Posterior cingulate gyrus (tissue), 11 donors: ENCODE results near the gene PKN2.
"Not testable (repeated sequence)": the region's sequence is repeated elsewhere in the genome, so short reads cannot be mapped to it uniquely, and the experiment has no call there.

Experiments used
- DNase-seq, 10 donors: peaks; one replicate each; pipeline versions ENCODE4 v3.0.0 to v3.0.0-alpha.2; 2020 to 2021; ENCODE audit warnings: mixed read lengths in 3 of 10
- intact Hi-C: fragments of 100-400 bp; cut with DNase I; formaldehyde crosslinking; loops from one replicate; pipeline ENCODE4 v1.15.1; 2023

The PKN2 gene

DNA sequence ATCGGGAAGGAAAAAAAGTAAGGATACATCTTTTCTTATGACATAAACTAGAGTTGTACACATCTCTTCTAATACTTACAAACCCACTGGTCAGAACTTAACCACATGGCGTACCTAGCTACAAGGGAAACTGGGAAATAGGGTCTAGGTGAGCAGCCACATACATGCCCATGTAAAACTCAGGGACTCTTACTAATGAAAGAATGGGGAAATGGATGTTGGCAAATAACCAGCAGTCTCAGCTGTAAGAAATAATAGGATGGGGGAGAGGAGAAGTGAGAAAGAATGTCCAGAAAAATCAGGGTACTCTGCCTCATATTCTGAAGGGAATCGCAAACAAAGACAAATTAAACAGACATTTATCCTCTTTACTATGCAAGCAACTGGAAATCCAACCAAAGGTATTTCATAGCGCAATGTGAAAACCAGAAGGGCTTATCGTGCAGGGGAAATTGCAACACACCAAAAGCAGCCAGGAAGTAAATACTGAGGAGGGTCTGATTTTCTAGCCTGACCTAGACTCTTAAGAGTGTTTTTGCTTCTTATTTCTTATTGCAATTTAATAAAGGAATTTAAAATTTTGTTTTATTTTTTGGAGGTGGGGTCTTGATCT is 189.8 kb downstream of the PKN2 start:
- no peak for DNase-seq
- intact Hi-C loops = no loop called here

DNA sequence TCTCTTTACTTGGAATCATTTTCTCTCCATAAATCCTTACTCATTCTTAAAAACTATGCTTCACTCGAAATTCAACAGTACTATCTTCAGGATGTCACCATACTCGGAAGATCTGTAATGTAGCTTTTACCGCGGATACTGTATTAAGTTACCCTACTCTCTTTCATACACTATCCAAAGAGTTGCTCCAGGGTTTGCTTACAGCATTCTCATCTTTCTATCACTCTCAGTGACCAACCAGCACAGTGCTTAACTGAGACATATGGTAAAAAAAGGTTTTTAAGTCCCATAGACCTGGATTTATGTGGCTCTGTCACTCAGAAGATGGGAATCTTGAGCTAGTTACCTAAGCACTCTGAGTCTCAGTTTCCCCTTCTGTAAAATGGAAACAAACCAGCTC is 191.5 kb downstream of the PKN2 start:
- DNase-seq = no peak
- intact Hi-C loops = no loop called here

DNA sequence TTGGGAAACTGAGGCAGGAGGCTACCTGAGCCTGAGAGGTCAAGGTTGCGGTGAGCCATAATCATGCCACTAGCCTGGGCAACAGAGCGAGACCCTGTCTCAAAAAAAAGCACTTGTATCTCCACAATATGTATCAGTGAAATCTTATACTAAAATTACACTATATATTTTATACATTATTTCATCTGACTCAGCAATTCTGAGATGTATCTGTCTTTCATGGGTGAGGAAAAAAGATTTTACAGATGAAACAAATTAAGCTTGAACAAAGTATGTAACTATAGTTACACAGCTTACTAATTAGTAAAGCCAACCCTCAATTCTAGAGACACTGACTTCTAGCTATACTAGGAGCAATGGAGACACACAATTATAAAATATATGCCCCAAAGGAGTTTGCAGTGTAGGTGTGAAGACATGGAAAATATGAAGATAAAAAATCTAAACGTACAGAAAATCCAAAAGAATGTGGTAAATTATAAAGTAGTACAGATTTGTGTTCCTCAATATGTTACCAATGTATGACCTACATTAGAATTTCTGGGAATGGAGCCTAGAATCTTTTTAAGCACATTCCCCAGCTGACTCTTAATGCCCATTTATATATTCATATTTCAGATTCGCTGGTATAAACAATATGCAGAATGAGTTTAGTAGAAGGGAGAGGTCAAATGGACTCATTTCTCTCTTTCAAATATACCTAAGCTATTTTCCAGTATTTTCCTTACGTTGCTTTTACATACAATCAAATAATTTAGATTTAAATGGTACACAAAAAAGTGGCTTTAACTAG is 192.7 kb downstream of the PKN2 start:
- no peak for DNase-seq
- intact Hi-C loops = loop anchor here (1.0 to 2.0 kb wide), 2 partner anchors 76 to 221 kb away; no protein-coding TSS in a partner anchor

DNA sequence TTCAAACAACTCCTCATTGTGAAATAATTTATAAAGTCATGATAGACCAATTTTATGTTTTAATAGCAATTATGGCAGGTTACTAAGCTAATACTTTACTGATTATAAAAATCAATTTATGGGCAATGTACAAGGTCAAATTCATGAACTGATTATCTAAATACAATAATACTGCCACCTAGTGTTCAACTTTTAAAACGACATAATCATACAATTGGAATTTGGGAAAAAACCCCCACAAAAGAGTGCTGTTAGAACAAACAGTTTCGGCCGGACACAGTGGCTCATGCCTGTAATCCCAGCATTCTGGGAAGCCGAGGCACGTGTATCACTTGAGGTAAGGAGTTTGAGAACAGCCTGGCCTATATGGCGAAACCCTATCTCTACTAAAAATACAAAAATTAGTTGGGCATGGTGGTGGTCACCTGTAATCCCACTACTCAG is 193.3 kb downstream of the PKN2 start:
- intact Hi-C loops = loop anchor here (1.0 to 2.0 kb wide), 2 partner anchors 77 to 222 kb away; no protein-coding TSS in a partner anchor
- DNase-seq = peak in 1 of 10 donors; percentile 75

DNA sequence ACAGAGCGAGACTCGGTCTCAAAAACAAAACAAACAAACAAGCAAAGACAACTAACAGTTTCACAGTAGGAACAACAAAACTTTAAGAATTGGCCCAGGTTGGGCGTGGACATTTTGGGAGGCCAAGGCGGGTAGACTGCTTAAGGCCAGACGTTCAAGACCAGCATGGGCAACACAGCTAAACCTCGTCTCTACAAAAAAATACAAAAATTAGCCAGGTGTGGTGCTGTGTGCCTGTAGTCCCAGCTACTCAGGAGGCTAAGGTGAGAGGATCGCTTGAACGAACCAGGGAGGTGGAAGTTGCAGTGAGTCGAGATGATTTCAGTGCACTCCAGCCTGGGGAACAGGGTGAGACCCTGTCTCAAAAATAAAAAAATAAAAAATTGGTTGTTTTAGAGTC is 193.8 kb downstream of the PKN2 start:
- intact Hi-C loops = loop anchor here (1.0 to 2.0 kb wide), 2 partner anchors 77 to 223 kb away; no protein-coding TSS in a partner anchor
- DNase-seq = no peak

DNA sequence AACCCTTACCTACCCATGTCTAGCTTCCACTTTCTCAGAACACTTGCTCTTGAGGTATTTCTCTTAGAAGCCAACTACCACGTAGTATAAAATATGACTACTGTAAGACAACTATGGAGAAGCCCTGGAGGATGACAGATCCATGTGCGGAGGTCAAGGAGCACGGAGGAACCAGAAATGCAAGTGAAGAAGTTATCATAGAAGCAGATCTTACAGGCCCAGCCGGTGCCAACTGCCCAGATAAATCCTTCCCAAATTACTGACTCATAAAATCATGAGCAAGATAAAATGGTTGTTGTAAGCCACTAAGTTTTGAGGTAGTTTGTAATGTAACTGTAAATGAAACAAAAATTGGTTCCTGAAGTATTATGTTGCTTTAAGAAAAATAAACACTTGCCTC is 194.7 kb downstream of the PKN2 start:
- DNase-seq = no peak
- intact Hi-C loops = no loop called here

DNA sequence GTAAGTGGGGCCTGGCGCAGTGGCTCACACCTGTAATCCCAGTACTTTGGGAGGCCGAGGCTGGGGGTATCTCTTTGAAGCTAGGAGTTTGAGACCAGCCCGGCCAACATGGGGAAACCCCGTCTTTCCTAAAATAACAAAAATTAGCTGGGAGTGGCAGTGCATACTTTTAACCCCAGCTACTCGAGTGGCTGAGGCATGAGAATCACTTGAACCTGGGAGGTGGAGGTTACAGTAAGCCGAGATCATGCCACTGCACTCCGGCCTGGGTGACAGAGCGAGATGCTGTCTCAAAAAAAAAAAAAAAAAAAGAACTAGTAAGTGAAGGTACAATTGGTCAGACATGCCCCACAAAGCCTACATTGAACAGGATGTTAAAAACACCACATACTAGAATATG is 196.6 kb downstream of the PKN2 start:
- intact Hi-C loops = loop anchor here (10.0 kb wide), 1 partner anchor 416 kb away; no protein-coding TSS in a partner anchor

DNA sequence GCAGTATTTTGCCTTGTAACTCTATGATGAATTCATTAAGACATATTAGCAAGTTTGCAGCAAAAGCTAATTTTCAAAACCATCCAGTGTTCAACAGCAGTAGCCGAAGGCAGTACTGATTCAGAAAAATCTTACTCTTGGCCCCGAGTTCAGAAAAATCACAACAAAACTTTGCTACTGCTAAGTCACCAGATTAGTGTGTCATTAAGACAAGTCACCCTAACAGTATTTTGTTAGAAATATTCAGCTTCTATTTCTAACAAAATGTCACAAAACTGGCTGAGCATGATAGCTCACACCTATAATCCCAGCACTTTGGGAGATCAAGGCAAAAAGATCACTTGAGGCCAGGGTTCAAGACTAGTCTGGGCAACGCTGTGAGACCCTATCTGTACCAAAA is 199.1 kb downstream of the PKN2 start:
- intact Hi-C loops = loop anchor here (10.0 kb wide), 1 partner anchor 418 kb away; no protein-coding TSS in a partner anchor
- DNase-seq = no peak

More for the DNA sequence above, 196.6 kb downstream of the PKN2 start:
- DNase-seq = not testable (repeated sequence)
